ENCODE data around the gene ZG16B.

ZG16B gene

GRCh38 chr16:2831203-2831602 is 1.1 kb downstream of the ZG16B start:
- Histone ChIP-seq H3K27me3 (peaks cover 0 to 70% of the 10 kb centered on the region in 2 donors), H3K4me1 (peaks cover 0 to 13% (median 0%) of the 10 kb centered on the region in 4 donors), H3K4me3 (no peak overlapping the region), H3K27ac (no peak overlapping the region), H3K9me3 (no peaks in the 10 kb centered on the region), H3K36me3 (no peaks in the 10 kb centered on the region)
- intact Hi-C loops (cut with DNase I; ENCODE audit: low total_unique reads), result no loop called here
- DNase-seq, result no peak
- TF ChIP-seq CTCF (IDR thresholded peaks at IDR 0.05), result no peak

GRCh38 chr16:2833776-2834175 is 3.7 kb downstream of the ZG16B start:
- intact Hi-C loops (cut with DNase I; ENCODE audit: low total_unique reads), result no loop called here
- Histone ChIP-seq H3K9me3 (no peaks in the 10 kb centered on the region), H3K27me3 (peaks cover 0 to 73% of the 10 kb centered on the region in 2 donors), H3K4me1 (peaks cover 0 to 18% (median 0%) of the 10 kb centered on the region in 4 donors), H3K36me3 (no peaks in the 10 kb centered on the region), H3K27ac (no peak overlapping the region), H3K4me3 (no peak overlapping the region)
- no peak for TF ChIP-seq CTCF (IDR thresholded peaks at IDR 0.05)
- DNase-seq, result no peak

- peaks cover 0 to 16% (median 0%) of the 10 kb centered on the region in 4 donors for H3K4me1 ChIP-seq
- no peak for TF ChIP-seq CTCF (IDR thresholded peaks at IDR 0.05)
- H3K36me3 ChIP-seq, result no peaks in the 10 kb centered on the region
- no peaks in the 10 kb centered on the region for H3K9me3 ChIP-seq
- intact Hi-C loops (cut with DNase I; ENCODE audit: low total_unique reads), result no loop called here
- peaks cover 0 to 72% of the 10 kb centered on the region in 2 donors for H3K27me3 ChIP-seq
- no peak overlapping the region for H3K27ac ChIP-seq
- no peak for DNase-seq
- H3K4me3 ChIP-seq, result no peak overlapping the region
Measured at GRCh38 chr16:2834968-2835367, 4.9 kb downstream of the ZG16B start.

- intact Hi-C loops (cut with DNase I; ENCODE audit: low total_unique reads), result no loop called here
- peaks cover 0 to 16% (median 0%) of the 10 kb centered on the region in 4 donors for H3K4me1 ChIP-seq
- H3K27me3 ChIP-seq, result peaks cover 0 to 72% of the 10 kb centered on the region in 2 donors
- H3K9me3 ChIP-seq, result no peaks in the 10 kb centered on the region
- no peak for DNase-seq
- TF ChIP-seq CTCF (IDR thresholded peaks at IDR 0.05), result no peak
- H3K27ac ChIP-seq, result no peak overlapping the region
- H3K36me3 ChIP-seq, result no peaks in the 10 kb centered on the region
- no peak overlapping the region for H3K4me3 ChIP-seq
Measured at GRCh38 chr16:2835638-2836493, 5.8 kb downstream of the ZG16B start.

GRCh38 chr16:2836646-2837508 is 6.8 kb downstream of the ZG16B start:
- Histone ChIP-seq H3K4me1 (peaks cover 0 to 16% (median 0%) of the 10 kb centered on the region in 4 donors), H3K36me3 (no peaks in the 10 kb centered on the region), H3K9me3 (no peaks in the 10 kb centered on the region), H3K27me3 (peaks cover 0 to 72% of the 10 kb centered on the region in 2 donors), H3K27ac (no peak overlapping the region), H3K4me3 (no peak overlapping the region)
- no peak for TF ChIP-seq CTCF (IDR thresholded peaks at IDR 0.05)
- DNase-seq, result no peak
- intact Hi-C loops (cut with DNase I; ENCODE audit: low total_unique reads), result no loop called here
